ENCODE results near the gene OR2C1. TPM values are rescaled to one million over a fixed set of nuclear protein-coding genes. Genes with fewer than 3 reads are reported as not detected.

The OR2C1 gene
- total and polyA plus RNA-seq, 3 donors from 2014 or later, result 0.30 to 0.68 (median 0.39) TPM

GRCh38 chr16:3375680-3376079, 20.0 kb downstream of the OR2C1 start:
- Histone ChIP-seq H3K36me3 (ENCODE audit: low read depth, missing control alignments) (no peaks in the 10 kb centered on the region), H3K4me1 (no peaks in the 10 kb centered on the region), H3K27ac (no peak overlapping the region), H3K27me3 (no peaks in the 10 kb centered on the region), H3K9me3 (no peaks in the 10 kb centered on the region), H3K4me3 (no peak overlapping the region)
- 96 to 97% methylated on average over 5 of the region's 5 CpGs for WGBS, 2 donors
- intact Hi-C loops (cut with DNase I; ENCODE audit: low total_unique reads), result no loop called here
- TF ChIP-seq POLR2A (IDR thresholded peaks at IDR 0.05) (no peak), CTCF (IDR thresholded peaks at IDR 0.05) (no peak)
- no peak for DNase-seq

- intact Hi-C loops (cut with DNase I; ENCODE audit: low total_unique reads), result no loop called here
- Histone ChIP-seq H3K9me3 (peaks cover 3% of the 10 kb centered on the region), H3K4me3 (no peak overlapping the region), H3K4me1 (no peaks in the 10 kb centered on the region), H3K27ac (no peak overlapping the region), H3K36me3 (ENCODE audit: low read depth, missing control alignments) (no peaks in the 10 kb centered on the region), H3K27me3 (no peaks in the 10 kb centered on the region)
- DNase-seq, result no peak
- TF ChIP-seq POLR2A (IDR thresholded peaks at IDR 0.05) (no peak), CTCF (IDR thresholded peaks at IDR 0.05) (no peak)
Measured at GRCh38 chr16:3377917-3378316, 22.2 kb downstream of the OR2C1 start.

DNA sequence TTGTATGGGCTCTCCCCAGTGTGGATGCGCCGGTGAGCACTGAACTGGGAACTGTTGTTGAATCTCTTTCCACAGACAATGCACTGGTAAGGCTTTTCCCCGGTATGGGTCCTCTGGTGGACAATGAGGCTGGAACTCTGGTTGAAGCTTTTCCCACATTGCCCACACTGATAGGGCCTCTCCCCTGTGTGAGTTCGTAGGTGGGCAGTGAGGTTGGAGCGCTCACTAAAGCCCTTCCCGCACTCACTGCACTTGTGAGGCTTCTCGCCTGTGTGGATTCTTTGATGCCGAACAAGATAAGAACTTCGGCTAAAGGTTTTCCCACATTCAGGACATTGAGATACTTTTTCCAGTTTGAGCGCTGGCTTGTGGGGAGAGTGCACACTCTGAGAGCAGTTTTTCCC, 27.4 kb downstream of the OR2C1 start:
- peaks cover 8% of the 10 kb centered on the region for H3K9me3 ChIP-seq
- no peak overlapping the region for H3K27ac ChIP-seq
- TF ChIP-seq CTCF (IDR thresholded peaks at IDR 0.05) (no peak), POLR2A (IDR thresholded peaks at IDR 0.05) (no peak)
- H3K36me3 ChIP-seq (ENCODE audit: low read depth, missing control alignments), result no peaks in the 10 kb centered on the region
- no peak overlapping the region for H3K4me3 ChIP-seq
- H3K27me3 ChIP-seq, result no peaks in the 10 kb centered on the region
- intact Hi-C loops (cut with DNase I; ENCODE audit: low total_unique reads), result loop anchor here (10.0 kb wide), 1 partner anchor 68 kb away; no protein-coding TSS in a partner anchor
- WGBS, 2 donors, result 96 to 99% methylated on average over 10 of the region's 10 CpGs
- no peak for DNase-seq
- H3K4me1 ChIP-seq, result no peaks in the 10 kb centered on the region

GRCh38 chr16:3388325-3388724, 32.6 kb downstream of the OR2C1 start:
- TF ChIP-seq POLR2A (IDR thresholded peaks at IDR 0.05) (no peak), CTCF (IDR thresholded peaks at IDR 0.05) (no peak)
- 93 to 95% methylated on average over 6 of the region's 6 CpGs for WGBS, 2 donors
- no peaks in the 10 kb centered on the region for H3K27me3 ChIP-seq
- intact Hi-C loops (cut with DNase I; ENCODE audit: low total_unique reads), result loop anchor here (10.0 kb wide), 1 partner anchor 74 kb away; no protein-coding TSS in a partner anchor
- H3K9me3 ChIP-seq, result peaks cover 5% of the 10 kb centered on the region
- H3K4me1 ChIP-seq, result no peaks in the 10 kb centered on the region
- H3K36me3 ChIP-seq (ENCODE audit: low read depth, missing control alignments), result no peaks in the 10 kb centered on the region
- no peak overlapping the region for H3K4me3 ChIP-seq
- no peak overlapping the region for H3K27ac ChIP-seq
- DNase-seq, result no peak

DNA sequence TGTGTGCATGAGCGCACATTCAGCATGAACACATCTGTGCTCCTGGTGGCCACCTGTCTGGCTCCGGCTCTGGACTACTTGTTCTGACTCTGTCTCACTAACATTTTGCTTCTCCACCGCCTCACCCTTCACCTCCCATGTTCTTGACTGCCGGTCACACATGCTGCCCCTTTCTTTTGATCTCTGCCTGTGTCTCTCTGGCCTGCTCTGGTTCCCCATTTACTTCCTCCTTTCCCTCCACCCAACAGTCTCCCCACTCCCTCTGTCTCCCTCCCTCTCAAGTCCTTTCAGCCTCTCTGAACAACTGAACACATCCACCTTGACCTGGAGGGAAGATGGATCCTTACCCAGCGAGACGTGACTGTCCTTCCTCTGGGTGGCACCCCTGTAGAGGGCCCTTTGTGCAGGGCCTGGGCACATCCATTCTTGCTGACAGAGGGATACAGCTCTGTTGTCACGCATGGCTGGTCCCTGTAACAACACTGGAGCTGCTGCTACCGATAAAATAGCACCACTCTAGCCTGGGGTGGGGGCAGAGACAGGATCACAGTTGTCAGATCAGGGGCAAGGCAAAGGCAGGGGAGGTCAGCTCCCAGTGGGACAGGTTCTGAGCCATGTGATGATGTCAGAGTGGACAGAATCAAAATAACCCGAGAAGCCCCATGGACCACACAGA, 34.1 kb downstream of the OR2C1 start:
- DNase-seq, result no peak
- H3K36me3 ChIP-seq (ENCODE audit: low read depth, missing control alignments), result no peaks in the 10 kb centered on the region
- no peak overlapping the region for H3K27ac ChIP-seq
- no peaks in the 10 kb centered on the region for H3K27me3 ChIP-seq
- no peak overlapping the region for H3K4me3 ChIP-seq
- intact Hi-C loops (cut with DNase I; ENCODE audit: low total_unique reads), result loop anchor here (10.0 kb wide), 1 partner anchor 75 kb away; no protein-coding TSS in a partner anchor
- TF ChIP-seq CTCF (IDR thresholded peaks at IDR 0.05) (no peak), POLR2A (IDR thresholded peaks at IDR 0.05) (no peak)
- H3K9me3 ChIP-seq, result no peaks in the 10 kb centered on the region
- no peaks in the 10 kb centered on the region for H3K4me1 ChIP-seq
- 80 to 86% methylated on average over 9 of the region's 9 CpGs for WGBS, 2 donors
